Measurements from ENCODE around the gene TFDP1.

DNA sequence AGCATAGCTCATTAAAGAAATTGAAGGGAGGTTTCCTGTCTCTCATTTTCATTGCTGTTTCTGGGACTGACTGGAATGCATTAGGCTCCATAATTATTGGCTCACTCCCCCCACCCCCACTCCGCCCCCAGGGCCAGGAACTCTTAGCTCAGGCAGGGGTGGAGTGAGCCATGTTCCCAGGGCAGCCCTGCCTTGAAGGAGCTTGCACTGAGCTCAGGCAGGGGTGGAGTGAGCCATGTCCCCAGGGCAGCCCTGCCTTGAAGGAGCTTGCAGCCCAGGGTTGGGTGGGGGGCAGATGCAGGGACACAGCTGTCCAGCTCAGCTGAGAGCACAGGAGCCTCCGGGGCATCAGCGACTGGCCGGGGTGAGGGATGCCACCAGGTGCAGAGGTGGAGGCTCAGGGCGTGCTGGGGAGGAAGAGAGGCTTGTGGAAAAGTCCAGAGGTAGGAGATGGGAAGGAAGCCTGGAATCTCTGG lies 39.1 kb upstream of the TFDP1 start:
- TF ChIP-seq, protein P1, sequence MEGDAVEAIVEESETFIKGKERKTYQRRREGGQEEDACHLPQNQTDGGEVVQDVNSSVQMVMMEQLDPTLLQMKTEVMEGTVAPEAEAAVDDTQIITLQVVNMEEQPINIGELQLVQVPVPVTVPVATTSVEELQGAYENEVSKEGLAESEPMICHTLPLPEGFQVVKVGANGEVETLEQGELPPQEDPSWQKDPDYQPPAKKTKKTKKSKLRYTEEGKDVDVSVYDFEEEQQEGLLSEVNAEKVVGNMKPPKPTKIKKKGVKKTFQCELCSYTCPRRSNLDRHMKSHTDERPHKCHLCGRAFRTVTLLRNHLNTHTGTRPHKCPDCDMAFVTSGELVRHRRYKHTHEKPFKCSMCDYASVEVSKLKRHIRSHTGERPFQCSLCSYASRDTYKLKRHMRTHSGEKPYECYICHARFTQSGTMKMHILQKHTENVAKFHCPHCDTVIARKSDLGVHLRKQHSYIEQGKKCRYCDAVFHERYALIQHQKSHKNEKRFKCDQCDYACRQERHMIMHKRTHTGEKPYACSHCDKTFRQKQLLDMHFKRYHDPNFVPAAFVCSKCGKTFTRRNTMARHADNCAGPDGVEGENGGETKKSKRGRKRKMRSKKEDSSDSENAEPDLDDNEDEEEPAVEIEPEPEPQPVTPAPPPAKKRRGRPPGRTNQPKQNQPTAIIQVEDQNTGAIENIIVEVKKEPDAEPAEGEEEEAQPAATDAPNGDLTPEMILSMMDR (conservative IDR thresholded peaks at IDR 0.05; ENCODE audit: low read length) = no peak
- TF ChIP-seq EZH2phosphoT487 (IDR thresholded peaks at IDR 0.05; ENCODE audit: borderline replicate concordance, low read depth, low read length) = no peak
